Heart left ventricle (tissue), 13 donors: ENCODE measurements around the gene ARVCF.

Experiments used
- POLR2A ChIP-seq, 2 donors: fragments of 450-650 bp; IDR thresholded peaks; one replicate each; pipeline ENCODE4 v1.6.1; 2017; ENCODE audit warnings: antibody characterized with exemption in 2 of 2, mild to moderate bottlenecking in 2 of 2, moderate library complexity in 2 of 2
- TF ChIP-seq, protein P1 (sequence below), 12 donors: fragments of 200-600 bp; sonication (generic) in 4 of 12; IDR thresholded peaks; one replicate each; pipeline versions ENCODE4 v1.5.0 to v1.8.0; 2018 to 2022; ENCODE audit warnings: antibody characterized with exemption in 12 of 12, mild to moderate bottlenecking in 5 of 12
- donor health status: ischemic (EF 13 %, LVEDD 7.1; RV severe dilation, severe dysfunction).
- donor health status: DM: no; HTN: yes; CAD: no.
- donor health status: DM: no; HTN: no; CAD: no.
- donor health status: ischemic (EF 25% LVEDD 6.9; RV normal size, moderate dysfunction).
- donor health status: ischemic (EF 25% LVEDD 5.7; RV mildly dilated, moderate dysfunction).
- donor health status: ischemic (EF 35%, LVEDD 5.7; RV mildly dilated, moderate dysfunction).
- donor health status: nonischemic (EF 11% LVEDD 7.7; RV severe dilation, severe dysfunction).
- donor health status: DM: yes; HTN: yes; CAD: no.
- donor health status: PGD.
- donor health status: ischemic (EF 29% LVEDD 5.4; RV normal size, mild dysfunction).
- donor health status: nonischemic (EF 23%, LVEDD 6.1; RV moderate dilation, normal function).

DNA sequence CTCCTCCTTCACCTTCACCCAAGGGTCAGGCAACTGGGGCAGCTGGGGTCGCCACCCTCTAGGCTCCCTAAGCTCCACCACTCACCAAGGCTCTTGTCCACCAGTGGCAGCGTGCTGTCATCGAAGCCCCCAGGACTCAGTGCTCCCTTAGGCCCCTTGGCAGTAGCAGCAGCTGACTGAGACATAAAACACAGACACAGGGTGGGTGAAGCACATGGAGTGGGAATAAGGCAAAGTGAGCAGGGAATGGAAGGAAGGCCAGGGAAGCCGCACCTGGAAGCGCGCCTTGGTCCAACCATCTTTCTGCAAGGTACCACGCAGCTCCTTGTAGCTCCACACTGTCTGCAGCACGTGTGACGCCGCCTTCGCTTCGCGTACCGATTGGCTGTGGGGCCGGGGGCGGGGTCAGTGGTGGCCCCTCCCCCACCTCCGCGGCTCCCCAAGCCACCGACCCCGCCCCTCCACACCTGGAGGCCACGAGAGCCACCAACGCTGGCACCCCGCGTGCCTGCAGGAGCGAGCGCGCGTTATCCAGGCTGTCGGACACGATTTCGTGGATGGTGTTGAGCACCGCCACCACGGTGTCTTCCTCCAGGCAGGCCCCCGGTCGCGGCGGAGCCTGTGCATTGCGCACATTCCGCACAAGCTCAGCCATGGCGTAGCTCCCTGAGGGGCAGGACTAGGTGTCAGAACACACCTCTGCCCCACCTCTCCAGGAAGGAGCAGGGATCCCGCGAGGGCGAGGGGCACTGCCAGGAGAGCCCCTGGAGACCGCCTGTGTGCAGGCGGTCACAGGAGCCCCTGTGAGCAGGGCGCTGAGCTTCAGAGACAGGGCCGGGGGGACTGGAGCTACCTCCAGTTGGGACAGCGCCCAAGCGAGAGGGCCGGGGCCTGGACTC is 43.7 kb downstream of the ARVCF start:
- TF ChIP-seq, protein P1, sequence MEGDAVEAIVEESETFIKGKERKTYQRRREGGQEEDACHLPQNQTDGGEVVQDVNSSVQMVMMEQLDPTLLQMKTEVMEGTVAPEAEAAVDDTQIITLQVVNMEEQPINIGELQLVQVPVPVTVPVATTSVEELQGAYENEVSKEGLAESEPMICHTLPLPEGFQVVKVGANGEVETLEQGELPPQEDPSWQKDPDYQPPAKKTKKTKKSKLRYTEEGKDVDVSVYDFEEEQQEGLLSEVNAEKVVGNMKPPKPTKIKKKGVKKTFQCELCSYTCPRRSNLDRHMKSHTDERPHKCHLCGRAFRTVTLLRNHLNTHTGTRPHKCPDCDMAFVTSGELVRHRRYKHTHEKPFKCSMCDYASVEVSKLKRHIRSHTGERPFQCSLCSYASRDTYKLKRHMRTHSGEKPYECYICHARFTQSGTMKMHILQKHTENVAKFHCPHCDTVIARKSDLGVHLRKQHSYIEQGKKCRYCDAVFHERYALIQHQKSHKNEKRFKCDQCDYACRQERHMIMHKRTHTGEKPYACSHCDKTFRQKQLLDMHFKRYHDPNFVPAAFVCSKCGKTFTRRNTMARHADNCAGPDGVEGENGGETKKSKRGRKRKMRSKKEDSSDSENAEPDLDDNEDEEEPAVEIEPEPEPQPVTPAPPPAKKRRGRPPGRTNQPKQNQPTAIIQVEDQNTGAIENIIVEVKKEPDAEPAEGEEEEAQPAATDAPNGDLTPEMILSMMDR (IDR thresholded peaks at IDR 0.05): no peak
- TF ChIP-seq POLR2A (IDR thresholded peaks at IDR 0.05): no peak
